Gastroesophageal sphincter (tissue), 3 donors: ENCODE results near the gene COG6.

Experiments
- CTCF ChIP-seq, 4 experiments: fragments of 200-600 bp in 2 of 4; fragments of 450-650 bp in 2 of 4; sonication (generic) in 1 of 4; IDR thresholded peaks; one replicate each; pipeline ENCODE4 v1.5.1; 2017 to 2019; ENCODE audit warnings: antibody characterized with exemption in 4 of 4, mild to moderate bottlenecking in 2 of 4, moderate library complexity in 2 of 4
- POLR2A ChIP-seq, 2 donors: fragments of 450-650 bp; IDR thresholded peaks; one replicate each; pipeline ENCODE4 v1.6.1; 2017; ENCODE audit warnings: antibody characterized with exemption in 2 of 2, mild to moderate bottlenecking in 2 of 2, moderate library complexity in 1 of 2
- POLR2AphosphoS5 ChIP-seq: sonication (generic); formaldehyde crosslinking; IDR thresholded peaks from one replicate; pipeline ENCODE4 v1.6.1; 2017; ENCODE audit warnings: antibody characterized with exemption

- no peak for TF ChIP-seq CTCF (IDR thresholded peaks at IDR 0.05)
- no peak for TF ChIP-seq POLR2AphosphoS5
- no peak for TF ChIP-seq POLR2A (IDR thresholded peaks at IDR 0.05)
These were observed 27.3 kb downstream of the COG6 start for GRCh38 chr13:39682788-39683187.
